OCI-LY3 (cell line): Measurements from ENCODE around the gene SDHAF3.
"Not testable (repeated sequence)": the region's sequence is repeated elsewhere in the genome, so short reads cannot be mapped to it uniquely, and the experiment has no call there.

Experiments
- EZH2phosphoT487 ChIP-seq: fragments of 200-600 bp; shearing (Covaris generic); IDR thresholded peaks from 2 replicates; pipeline ENCODE4 v1.6.1; 2018; ENCODE audit warnings: antibody characterized with exemption, mixed run types, low read depth
- TF ChIP-seq, protein P1 (sequence below): fragments of 200-600, 300-600 bp; sonication (generic); IDR thresholded peaks from 2 replicates; pipeline ENCODE4 v1.5.1; 2014; ENCODE audit warnings: antibody characterized with exemption, low read length, low read depth

DNA sequence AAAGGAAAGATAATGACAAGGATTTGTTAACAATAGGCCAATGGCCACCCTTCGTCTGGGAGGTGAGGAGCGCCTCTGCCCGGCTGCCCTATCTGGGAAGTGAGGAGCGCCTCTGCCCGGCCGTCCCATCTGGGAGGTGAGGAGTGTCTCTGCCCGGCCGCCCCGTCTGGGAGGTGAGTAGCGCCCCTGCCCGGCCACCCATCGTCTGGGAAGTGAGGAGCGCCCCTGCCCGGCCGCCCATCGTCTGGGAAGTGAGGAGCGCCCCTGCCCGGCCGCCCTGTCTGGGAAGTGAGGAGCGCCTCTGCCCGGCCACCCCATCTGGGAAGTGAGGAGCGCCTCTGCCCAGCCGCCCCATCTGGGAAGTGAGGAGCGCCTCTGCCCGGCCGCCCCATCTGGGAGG is 42.5 kb downstream of the SDHAF3 start:
- TF ChIP-seq, protein P1, sequence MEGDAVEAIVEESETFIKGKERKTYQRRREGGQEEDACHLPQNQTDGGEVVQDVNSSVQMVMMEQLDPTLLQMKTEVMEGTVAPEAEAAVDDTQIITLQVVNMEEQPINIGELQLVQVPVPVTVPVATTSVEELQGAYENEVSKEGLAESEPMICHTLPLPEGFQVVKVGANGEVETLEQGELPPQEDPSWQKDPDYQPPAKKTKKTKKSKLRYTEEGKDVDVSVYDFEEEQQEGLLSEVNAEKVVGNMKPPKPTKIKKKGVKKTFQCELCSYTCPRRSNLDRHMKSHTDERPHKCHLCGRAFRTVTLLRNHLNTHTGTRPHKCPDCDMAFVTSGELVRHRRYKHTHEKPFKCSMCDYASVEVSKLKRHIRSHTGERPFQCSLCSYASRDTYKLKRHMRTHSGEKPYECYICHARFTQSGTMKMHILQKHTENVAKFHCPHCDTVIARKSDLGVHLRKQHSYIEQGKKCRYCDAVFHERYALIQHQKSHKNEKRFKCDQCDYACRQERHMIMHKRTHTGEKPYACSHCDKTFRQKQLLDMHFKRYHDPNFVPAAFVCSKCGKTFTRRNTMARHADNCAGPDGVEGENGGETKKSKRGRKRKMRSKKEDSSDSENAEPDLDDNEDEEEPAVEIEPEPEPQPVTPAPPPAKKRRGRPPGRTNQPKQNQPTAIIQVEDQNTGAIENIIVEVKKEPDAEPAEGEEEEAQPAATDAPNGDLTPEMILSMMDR: not testable (repeated sequence)
- TF ChIP-seq EZH2phosphoT487: not testable (repeated sequence)
